ENCODE measurements around the gene RELL1.

RELL1 gene

DNA sequence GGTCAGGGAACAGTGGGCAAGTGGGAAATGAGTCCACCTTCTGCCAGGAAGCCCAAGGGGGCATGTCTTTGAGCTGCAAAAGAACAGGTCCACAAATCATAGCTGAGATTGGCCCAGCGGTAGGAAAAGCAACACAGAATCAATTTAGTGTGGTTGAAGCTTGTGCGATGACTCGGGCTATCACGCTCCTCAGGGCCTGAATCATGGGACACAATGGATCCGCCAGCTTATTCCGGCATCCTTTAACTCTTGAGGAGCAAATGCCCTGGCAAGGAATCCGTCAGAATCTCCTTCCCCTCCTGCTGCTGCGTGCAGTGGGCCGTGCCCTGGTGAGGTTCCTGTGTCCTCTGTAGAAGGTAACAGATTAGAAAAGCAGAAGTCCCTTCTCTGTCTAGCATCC lies 98.0 kb downstream of the RELL1 start:
- TF ChIP-seq, protein P1, sequence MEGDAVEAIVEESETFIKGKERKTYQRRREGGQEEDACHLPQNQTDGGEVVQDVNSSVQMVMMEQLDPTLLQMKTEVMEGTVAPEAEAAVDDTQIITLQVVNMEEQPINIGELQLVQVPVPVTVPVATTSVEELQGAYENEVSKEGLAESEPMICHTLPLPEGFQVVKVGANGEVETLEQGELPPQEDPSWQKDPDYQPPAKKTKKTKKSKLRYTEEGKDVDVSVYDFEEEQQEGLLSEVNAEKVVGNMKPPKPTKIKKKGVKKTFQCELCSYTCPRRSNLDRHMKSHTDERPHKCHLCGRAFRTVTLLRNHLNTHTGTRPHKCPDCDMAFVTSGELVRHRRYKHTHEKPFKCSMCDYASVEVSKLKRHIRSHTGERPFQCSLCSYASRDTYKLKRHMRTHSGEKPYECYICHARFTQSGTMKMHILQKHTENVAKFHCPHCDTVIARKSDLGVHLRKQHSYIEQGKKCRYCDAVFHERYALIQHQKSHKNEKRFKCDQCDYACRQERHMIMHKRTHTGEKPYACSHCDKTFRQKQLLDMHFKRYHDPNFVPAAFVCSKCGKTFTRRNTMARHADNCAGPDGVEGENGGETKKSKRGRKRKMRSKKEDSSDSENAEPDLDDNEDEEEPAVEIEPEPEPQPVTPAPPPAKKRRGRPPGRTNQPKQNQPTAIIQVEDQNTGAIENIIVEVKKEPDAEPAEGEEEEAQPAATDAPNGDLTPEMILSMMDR (IDR thresholded peaks at IDR 0.05; ENCODE audit: low read depth, low read length) = no peak
- DNase-seq (ENCODE audit: low read depth in 2 of 2) = no peak
- no peak overlapping the region for H3K4me3 ChIP-seq (replicated peaks in 1 of 2; ENCODE audit: low read depth in 2 of 2, low read length in 2 of 2)

DNA sequence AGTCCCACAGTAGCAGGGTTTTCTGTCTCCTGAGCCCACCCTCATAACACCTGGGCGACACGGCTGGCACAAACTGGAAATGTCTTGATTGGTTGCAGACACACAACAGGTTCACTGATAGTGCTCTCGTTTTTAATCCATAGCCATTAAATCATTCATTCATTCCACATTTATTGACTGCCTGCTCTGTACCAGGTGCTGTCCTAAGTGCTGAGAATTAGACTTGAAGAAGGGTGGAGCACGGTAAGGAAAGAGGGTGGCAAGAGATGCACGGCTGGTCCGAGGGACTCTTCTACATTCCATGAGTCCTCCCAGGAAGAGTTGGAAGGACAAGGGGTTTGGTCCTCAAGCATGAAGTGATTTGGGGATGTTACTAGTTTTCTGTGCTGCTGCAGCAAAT lies 100.0 kb downstream of the RELL1 start:
- TF ChIP-seq, protein P1 (IDR thresholded peaks at IDR 0.05; ENCODE audit: low read depth, low read length) = no peak
- DNase-seq (ENCODE audit: low read depth in 2 of 2) = no peak
- H3K4me3 ChIP-seq (replicated peaks in 1 of 2; ENCODE audit: low read depth in 2 of 2, low read length in 2 of 2) = no peak overlapping the region

DNA sequence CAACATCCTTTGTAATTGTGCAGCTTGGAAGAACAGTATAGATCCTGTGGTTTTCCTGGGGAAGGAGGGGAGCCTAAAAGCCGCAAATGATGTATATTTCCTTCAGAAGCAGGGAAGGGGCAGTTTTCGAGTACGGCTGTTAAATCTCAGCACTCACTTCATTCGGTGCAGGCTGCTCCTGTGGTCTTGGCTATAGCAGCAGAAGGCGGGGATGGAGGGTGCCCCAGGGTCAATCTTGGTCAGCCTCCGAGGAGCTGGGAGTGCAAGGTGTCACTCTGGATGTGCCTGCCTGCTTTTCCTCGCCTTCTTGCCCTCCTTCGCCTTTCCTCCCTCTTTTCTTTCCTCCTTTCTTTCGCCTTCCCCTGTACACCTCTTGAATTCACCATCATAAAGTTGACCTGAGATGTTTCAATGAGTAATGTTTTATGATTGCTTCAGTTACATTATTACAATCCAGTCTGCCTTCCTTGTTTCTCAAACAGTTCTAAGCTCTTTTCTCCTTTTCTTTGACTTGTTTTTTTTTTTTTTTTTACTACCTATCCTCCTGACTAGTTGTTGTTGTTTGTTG lies 101.6 kb downstream of the RELL1 start:
- DNase-seq (ENCODE audit: low read depth in 2 of 2) = no peak

DNA sequence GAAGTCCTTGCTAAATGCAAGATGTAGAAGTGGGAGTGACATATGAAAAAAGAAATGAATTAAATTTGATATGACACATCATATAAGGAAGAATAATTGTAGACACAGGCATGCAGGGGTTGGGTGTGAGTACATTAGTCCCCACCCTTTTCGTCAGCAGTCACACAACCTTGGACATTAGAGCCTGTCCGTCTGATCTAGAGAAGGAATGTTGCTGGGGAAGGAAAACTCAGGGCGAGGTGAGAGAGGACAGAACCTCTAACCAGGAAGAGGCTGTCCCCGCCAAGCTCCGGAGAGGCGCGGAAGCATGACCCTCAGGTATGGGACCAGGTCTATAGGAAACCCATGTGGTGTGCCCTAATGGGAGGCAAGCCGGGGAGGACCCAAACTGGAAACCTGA lies 102.1 kb downstream of the RELL1 start:
- TF ChIP-seq, protein P1 (IDR thresholded peaks at IDR 0.05; ENCODE audit: low read depth, low read length) = no peak
- H3K4me3 ChIP-seq (replicated peaks in 1 of 2; ENCODE audit: low read depth in 2 of 2, low read length in 2 of 2) = no peak overlapping the region
- no peak for DNase-seq (ENCODE audit: low read depth in 2 of 2)

More for the DNA sequence above, 101.6 kb downstream of the RELL1 start:
- TF ChIP-seq, protein P1 (IDR thresholded peaks at IDR 0.05; ENCODE audit: low read depth, low read length) = no peak
- no peak overlapping the region for H3K4me3 ChIP-seq (replicated peaks in 1 of 2; ENCODE audit: low read depth in 2 of 2, low read length in 2 of 2)

DNA sequence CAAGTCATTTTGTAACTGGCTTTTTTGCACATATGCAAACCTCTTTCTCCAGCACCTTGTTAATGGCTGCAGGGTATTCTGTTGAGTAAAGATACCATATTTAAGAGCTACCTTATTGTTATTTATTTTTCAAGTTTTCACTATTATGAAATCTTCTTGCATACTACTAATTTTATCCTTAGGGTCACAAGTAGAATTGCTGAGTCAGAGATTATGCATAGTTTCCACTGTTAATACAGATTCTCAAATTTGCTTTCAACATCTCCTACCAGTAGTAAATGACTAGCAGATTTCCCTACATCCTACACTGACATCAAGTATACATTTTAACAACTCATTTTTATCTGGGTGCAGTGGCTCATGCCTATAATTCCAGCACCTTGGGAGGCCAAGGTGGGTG lies 112.6 kb downstream of the RELL1 start:
- no peak overlapping the region for H3K4me3 ChIP-seq (replicated peaks in 1 of 2; ENCODE audit: low read depth in 2 of 2, low read length in 2 of 2)
- TF ChIP-seq, protein P1 (IDR thresholded peaks at IDR 0.05; ENCODE audit: low read depth, low read length) = no peak
- peak in 1 of 2 donors; percentile 18 for DNase-seq (ENCODE audit: low read depth in 2 of 2)

DNA sequence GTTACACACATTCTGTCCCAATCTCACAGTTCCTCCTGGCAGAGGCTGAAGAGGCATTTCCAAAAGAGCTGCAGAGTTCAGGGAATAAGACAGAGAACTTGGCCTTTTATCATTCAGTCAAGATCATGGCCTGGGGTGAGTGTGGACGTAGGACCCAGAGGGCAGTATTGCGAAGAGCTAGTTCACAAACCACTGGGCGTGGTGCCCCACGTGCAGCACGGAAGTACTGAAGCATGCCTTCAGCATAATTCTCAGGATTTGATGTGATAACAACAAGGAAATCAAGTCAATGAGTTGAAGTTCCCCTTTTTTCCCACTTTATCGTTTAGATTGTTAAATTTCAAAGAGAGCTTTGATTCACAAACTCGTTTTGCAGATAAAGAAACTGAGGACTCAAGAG lies 117.7 kb downstream of the RELL1 start:
- TF ChIP-seq, protein P1 (IDR thresholded peaks at IDR 0.05; ENCODE audit: low read depth, low read length) = no peak
- no peak overlapping the region for H3K4me3 ChIP-seq (replicated peaks in 1 of 2; ENCODE audit: low read depth in 2 of 2, low read length in 2 of 2)
- DNase-seq (ENCODE audit: low read depth in 2 of 2) = no peak

DNA sequence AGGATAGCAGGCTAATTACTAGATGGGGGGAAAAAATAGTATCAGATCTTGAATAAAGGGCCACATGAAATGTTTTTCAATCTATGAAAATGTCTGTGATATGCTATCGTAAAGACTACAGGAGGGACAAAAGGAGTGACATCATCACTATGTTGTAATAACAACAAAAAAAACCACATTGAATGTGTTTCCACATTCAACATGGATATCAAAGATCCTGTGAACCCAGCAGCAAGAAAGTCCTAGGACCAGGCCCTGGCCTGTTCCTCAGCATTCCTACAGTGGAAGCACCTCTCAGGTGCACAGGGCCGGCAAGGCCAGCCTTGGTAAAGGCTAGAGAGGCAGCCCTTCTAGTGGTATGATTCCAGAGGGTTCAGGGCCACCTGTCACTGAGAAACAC lies 118.3 kb downstream of the RELL1 start:
- TF ChIP-seq, protein P1 (IDR thresholded peaks at IDR 0.05; ENCODE audit: low read depth, low read length) = no peak
- peak; percentile 23 to 32 for DNase-seq (ENCODE audit: low read depth in 2 of 2)
- no peak overlapping the region for H3K4me3 ChIP-seq (replicated peaks in 1 of 2; ENCODE audit: low read depth in 2 of 2, low read length in 2 of 2)

Data from cardiac fibroblast (primary cell).